GM18505 (cell line): ENCODE data around the gene LRRC59.

Source experiments
- ATAC-seq: cut with Tn5 transposase; IDR thresholded peaks from one replicate; pipeline ENCODE4 v1.9.1; 2021; ENCODE audit not compliant: unreplicated experiment
- POLR2A ChIP-seq: IDR thresholded peaks from 4 replicates; pipeline ENCODE4 v1.6.1; 2011; ENCODE audit warnings: borderline replicate concordance; ENCODE audit not compliant: insufficient read depth, insufficient read length; ENCODE audit errors: extremely low read depth

LRRC59 gene

DNA sequence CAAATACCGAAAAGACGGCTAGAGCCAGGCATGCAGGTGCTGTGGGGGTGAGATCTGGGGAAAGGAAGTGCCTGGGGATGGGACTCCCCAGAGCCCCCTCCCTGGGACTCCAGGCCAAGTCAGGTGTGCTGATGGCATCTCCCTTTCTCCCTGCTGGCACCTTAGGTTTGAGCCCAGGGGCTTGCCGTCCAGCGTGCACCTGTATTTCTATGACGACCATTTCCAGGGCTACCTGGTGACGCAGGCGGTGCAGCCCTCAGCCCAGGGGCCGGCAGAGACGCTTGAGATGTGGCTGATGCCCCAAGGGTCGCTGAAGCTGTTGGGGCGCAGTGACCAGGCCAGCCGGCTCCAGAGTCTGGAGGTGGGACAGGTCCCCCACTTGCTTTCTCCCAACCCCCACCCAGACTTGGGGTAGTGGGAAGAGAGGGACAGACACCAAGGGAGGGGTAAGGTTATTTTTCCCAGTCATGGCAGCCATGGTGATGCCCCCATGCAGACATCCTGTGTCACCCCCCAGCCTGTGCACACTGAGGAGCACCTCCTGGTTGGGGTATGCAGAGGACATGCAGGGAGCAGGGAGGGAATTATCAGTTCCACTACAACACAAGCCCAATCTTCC is 40.3 kb downstream of the LRRC59 start:
- no peak for TF ChIP-seq POLR2A
- ATAC-seq, result no peak

DNA sequence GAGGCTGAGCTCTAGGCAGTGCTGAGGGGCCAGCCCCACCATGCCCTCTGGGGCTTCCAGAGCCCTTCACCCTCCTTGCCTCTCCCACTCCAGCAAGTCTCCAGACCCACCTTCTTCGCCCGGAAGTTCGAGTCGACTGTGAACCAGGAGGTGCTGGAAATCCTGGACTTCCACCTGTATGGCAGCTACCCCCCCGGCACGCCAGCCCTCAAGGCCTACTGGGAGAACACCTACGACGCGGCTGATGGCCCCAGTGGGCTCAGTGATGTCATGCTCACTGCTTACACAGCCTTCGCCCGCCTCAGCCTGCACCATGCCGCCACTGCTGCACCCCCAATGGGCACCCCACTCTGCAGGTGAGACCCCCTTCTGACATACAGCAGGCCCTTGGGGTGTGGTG is 40.9 kb downstream of the LRRC59 start:
- no peak for TF ChIP-seq POLR2A

DNA sequence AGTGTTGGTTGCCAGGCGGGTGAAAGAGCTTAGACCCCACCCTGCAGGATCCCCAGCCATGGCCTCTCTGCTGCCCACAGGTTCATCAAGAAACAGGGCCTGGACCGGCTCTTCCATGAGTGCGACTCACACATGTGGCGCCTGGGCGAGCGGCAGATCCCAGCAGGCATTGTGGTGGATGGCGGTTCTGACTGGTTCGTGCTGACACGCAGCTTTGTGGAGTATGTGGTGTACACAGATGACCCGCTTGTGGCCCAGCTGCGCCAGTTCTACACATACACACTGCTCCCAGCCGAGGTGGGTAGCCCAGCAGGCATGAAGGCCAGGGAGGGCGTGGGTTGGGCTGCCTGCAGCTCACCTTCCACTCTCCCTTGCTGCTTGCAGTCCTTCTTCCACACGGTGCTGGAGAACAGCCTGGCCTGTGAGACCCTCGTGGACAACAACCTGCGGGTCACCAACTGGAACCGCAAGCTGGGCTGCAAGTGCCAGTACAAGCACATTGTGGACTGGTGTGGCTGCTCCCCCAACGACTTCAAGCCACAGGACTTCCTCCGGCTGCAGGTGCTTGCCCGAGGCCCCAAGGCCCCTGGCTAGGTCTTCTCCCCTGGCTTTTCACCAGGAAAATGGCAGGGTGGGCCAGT is 41.5 kb downstream of the LRRC59 start:
- TF ChIP-seq POLR2A, result no peak
- no peak for ATAC-seq

More for the DNA sequence above, 40.9 kb downstream of the LRRC59 start:
- ATAC-seq, result no peak

DNA sequence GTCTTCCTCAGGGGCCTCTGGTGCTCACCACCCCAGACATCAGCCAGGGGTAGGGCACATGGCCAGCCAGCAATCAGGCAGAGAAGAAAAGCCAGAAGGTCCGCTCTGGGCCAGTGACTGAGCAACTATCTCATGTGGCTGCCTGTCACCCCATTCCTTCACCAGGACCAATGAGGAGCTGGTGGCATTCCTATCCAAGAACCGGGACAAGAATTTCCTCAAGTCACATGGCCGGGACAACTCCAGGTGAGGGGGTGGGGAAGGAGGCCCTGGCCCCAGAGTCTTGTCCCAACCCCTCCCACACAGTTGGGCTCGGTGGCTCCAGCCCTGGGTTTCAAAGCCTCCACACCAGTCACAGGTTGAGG is 42.0 kb downstream of the LRRC59 start:
- no peak for ATAC-seq
- no peak for TF ChIP-seq POLR2A

DNA sequence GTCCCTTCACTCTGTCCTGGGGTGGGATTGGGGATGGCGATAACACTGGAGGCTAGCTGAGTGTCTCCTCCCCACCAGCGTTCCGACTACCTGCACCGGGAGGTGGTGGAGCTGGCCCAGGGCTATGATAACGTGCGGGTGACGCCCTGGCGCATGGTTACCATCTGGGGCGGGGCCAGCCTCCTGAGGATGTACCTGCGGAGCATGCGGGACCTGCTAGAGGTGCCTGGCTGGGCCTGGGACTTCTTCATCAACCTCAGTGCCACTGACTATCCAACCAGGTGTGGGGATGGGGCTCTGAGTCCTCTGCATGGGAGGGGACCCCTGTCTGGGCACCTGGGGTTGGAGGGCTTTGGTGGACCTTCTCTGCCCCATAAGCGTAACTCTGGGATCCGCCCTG is 42.5 kb downstream of the LRRC59 start:
- no peak for TF ChIP-seq POLR2A
- ATAC-seq, result no peak

DNA sequence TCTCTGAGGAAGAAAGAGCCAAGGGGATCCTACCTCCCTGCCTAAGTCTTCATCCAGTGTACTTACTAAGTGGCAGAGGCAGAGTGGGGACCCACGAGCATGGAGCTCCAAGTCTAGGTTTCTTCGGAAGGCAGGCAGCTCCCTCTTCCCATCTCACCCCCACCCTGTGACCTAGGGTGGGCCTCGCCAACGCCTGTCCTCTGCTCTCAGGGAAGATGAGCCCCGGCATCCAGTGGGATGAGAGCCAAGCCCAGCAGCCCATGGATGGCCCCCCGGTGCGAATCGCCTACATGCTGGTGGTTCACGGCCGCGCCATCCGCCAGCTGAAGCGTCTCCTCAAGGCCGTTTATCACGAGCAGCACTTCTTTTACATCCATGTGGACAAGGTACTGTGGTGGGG is 43.1 kb downstream of the LRRC59 start:
- no peak for ATAC-seq
- no peak for TF ChIP-seq POLR2A

DNA sequence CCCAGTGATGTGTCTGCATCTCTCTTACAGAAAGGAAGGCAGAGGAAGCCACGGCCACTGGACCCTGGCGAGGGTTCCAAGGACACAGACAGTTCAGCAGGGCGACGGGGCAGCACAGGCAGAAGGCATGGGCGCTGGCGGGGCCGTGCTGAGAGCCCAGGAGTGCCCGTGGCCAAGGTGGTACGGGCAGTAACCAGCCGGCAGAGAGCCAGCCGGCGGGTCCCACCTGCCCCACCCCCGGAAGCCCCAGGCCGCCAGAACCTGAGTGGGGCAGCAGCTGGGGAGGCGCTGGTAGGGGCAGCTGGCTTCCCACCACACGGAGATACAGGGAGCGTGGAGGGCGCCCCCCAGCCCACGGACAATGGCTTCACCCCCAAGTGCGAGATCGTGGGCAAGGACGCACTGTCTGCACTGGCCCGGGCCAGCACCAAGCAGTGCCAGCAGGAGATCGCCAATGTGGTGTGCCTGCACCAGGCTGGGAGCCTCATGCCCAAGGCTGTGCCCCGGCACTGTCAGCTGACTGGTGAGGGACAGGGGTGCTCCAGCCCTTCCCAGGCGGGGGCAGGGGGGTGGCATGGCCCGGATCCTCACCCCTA is 43.6 kb downstream of the LRRC59 start:
- TF ChIP-seq POLR2A, result no peak
- no peak for ATAC-seq

DNA sequence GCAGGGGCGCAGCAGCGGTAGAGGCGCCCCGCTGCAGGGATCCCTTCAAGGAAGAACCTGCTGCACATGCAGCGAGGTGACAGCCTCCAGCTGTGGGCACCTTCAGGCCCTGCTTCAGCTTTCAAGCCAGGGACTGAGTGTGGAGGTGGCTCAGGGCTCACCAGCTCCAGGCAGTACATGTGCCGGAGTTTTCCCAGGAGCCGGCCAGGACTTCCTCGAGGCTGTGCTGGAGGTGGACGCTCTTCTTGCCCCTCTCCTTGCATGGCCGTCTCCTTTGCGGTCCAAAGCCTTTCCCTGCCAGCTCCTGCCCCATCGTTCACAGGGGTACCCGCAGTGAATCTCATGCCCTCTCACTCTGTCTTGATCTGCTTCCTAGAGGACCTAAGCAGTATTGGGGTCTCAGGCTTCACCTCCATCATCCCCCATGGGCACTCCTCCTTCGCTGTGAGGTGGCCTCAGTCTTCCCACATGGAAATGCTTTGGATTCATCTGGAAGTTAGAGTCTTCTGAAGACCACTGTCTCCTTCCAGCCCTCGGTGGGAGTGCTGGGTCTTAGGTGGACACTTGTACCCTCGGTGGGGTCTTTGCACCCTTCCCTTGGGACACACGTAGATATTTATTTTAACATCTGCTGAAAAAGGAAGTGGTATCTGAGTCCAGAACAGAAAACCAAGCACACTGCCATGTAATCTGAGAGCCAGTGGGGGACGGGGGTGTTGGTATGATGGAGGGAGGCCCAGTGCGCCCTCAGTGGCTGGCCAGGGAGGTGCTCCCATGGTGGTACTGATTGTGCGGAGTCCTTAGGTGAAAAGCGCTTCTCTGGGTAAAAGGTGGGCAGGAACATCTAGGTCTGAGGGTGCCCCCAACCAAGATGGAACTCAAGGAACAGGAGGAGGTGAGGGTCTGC is 44.4 kb downstream of the LRRC59 start:
- TF ChIP-seq POLR2A, result no peak
- no peak for ATAC-seq

DNA sequence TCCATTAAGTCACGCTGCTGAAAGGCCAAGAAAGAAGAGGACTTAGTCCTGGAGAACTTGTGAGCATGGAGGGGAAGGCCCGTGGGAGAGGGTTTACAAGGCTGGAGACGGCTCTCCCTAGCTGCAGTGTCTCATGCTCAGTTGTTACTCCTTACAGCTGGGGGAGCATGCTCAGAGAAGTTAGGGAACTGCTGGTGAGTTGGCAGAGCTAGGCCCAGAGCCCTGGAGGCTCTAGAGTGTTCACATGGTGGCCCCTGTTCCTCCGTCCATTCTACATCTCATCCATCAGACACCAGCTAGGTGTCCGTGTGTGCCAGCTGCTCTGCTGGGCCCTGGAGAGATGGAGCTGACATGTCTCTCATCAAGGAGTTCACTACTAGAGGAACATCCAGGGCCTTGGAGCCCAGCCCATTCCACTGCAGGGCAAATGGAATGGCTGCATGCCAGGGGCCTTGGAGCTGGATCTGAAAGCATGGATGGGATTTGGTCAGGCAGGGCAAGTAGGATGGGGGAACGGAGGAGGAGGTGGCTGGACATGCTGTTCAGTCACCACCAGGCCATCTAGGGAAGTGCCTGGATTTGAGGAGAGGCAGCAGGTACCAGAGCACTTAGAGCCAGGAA is 45.1 kb downstream of the LRRC59 start:
- ATAC-seq, result no peak
- no peak for TF ChIP-seq POLR2A

DNA sequence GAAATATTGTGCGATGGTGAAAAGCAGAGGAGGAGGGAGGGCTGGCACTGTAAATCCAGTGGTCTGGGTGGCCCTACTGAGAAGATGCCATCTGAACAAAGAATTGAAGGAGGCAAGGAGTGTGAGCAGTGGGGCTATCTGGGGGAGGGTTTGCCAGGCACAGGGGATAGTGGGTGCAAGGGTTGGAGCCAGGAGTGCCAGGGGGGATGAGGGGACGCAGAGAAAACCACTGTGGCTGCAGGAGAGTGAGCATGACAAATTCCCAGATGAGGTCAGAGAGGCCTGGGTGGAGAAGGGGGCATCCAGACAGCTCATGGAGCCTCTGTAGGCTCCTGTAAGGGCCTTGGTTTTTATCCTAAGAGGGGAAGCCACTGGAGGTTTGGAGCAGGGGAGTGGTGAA is 46.6 kb downstream of the LRRC59 start:
- no peak for TF ChIP-seq POLR2A
- no peak for ATAC-seq

DNA sequence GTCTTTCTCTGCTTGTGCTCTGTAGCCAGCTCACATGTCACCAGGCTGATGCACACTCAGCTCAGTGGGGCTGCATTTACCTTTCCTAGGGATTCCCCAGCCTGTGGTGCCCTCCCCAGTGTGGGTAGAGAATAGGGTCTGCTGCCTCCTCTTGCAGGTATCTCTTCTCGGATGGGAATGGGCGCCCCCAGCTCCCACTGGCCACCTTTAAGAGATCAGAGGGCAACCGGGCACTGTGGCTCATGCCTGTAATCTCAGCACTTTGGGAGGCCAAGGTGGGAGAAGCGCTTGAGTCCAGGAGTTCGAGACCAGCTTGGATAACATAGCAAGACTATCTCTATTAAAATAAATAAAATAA is 48.1 kb downstream of the LRRC59 start:
- no peak for ATAC-seq
- TF ChIP-seq POLR2A, result no peak

DNA sequence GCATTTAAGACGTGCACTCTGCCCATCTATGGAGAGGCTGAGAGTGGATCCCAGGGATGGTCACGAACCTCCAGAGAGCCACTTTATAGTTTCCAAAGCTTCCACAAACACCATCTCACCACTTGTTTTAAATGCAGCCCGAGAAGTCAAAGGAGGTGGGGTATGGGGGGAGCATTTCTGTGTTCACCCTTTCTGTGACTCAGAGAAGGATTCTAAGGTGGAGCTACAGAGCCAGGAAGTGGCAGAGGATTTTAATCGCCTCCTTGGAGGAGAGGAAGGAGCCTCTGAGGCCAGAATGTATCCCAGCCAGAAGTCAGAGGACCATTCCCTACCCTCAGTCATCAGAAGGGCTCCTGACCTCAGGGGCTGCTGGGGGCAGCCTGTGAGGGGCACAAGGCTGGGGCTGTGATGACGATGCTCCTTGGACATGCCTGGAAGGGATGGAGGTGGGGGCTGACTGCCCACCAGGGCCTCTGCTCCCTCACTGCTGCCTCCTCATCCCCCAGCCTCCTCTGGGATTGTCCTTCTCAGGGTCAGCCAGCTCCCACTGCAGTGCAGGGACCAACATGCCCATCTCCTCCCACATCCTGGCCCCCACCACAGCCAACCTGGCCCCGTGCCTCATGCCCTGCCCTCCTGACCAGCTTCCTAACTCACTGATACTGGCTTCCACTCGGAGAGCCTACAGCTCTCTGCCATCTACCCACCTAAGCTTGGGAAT is 48.6 kb downstream of the LRRC59 start:
- no peak for ATAC-seq
- TF ChIP-seq POLR2A, result no peak

DNA sequence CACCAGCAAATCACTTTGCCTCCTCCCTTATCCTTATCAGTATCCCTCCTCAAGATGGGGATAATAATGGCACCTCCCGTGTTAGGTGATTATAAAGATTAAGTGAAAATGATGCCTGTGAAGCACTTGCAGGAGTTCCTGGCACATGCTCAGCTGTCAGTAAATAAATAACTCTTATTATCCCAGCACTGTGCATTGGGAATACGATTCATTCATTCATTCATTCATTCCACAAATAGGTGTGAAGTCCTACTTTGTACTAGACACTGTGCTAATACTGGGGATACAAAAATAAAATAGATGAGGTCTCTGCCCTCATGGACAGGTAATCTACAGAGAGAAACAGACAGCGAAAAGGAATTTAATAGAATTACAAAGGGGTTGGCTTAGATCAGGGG is 49.4 kb downstream of the LRRC59 start:
- ATAC-seq, result no peak
- no peak for TF ChIP-seq POLR2A

DNA sequence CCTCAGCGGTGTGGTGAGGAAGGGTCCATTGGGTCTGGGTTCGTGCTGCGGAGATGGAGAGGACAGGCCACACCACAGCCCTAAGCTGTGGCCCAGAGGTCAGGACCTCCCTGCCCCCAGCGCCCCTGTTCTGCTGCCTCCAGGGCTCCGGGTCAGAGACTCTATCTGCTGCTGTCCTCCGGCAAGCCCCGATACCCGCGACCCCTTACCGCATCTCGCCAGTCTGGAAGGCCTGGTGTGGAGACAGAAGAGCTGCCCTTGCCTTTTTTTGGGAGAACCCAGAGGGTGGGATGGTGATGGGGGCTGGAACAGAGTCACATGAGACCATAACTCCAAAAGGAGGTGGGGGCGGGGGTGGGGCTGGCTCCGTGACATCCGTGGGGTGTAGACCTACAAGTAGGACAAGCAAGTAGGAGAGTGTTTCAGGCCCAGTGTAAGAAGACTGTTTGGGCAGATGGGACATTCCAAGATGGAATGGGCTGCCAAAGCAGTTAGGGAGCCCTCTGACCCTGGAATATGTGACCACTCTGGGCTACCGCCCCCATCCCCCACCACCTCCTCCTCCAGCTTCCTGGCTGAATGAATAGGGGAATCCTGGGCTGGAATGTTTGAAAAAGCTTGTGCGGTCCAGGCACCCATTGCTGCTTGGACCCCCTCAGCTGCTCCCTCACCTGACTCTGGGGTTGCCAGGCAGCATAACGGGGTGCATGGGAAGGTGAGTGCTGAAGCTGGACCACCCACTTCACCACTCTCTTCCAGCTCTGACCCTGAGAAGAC is 50.0 kb downstream of the LRRC59 start:
- TF ChIP-seq POLR2A, result no peak

More for the DNA sequence above, 50.0 kb downstream of the LRRC59 start:
- ATAC-seq, result no peak
